ENCODE results near the gene TRAPPC6A. TPM values are rescaled to one million over a fixed set of nuclear protein-coding genes. Genes with fewer than 3 reads are reported as not detected.

The TRAPPC6A gene
- 6.2 and 6.5 TPM in 2 replicates for total RNA-seq (2016; rRNA removed; fragmentation: Illumina TruSeq; extraction: Trizol)
- total RNA-seq (2016; cell fraction: cytosol; rRNA removed; fragmentation: Illumina TruSeq; extraction: Trizol; ENCODE audit: low read depth), result 5.2 and 6.6 TPM in 2 replicates
- 5.7 and 6.5 TPM in 2 replicates for total RNA-seq (2016; cell fraction: insoluble cytoplasmic fraction; rRNA removed; fragmentation: Illumina TruSeq; extraction: Trizol)
- total RNA-seq (2016; cell fraction: membrane; rRNA removed; fragmentation: Illumina TruSeq; extraction: Trizol), result 5.0 and 5.6 TPM in 2 replicates
- total RNA-seq (2016; cell fraction: nucleus; rRNA removed; fragmentation: Illumina TruSeq; extraction: Trizol), result 1.9 and 4.0 TPM in 2 replicates
- 21.0 and 27.2 TPM in 2 replicates for polyA plus RNA-seq (2011; rRNA removed)
- 38.4 and 42.6 TPM in 2 replicates for polyA plus RNA-seq (2011; cell fraction: cytosol; rRNA removed)
- 20.2 and 22.1 TPM in 2 replicates for polyA plus RNA-seq (2011; cell fraction: nucleus; rRNA removed)
- polyA plus RNA-seq (2012), result 20.1 and 25.3 TPM in 2 replicates
- polyA plus RNA-seq (2016; cell fraction: cytosol; fragmentation: Illumina TruSeq; extraction: Trizol; ENCODE audit: low read depth), result 7.8 and 8.7 TPM in 2 replicates
- 6.9 and 7.6 TPM in 2 replicates for polyA plus RNA-seq (2016; cell fraction: insoluble cytoplasmic fraction; fragmentation: Illumina TruSeq; extraction: Trizol; ENCODE audit: low read depth)
- polyA plus RNA-seq (2016; cell fraction: membrane; fragmentation: Illumina TruSeq; extraction: Trizol; ENCODE audit: low read depth), result 5.5 and 5.7 TPM in 2 replicates
- polyA plus RNA-seq (2016; cell fraction: nucleus; fragmentation: Illumina TruSeq; extraction: Trizol; ENCODE audit: insufficient read depth, low read depth), result 4.9 and 6.4 TPM in 2 replicates
- polyA minus RNA-seq (2011; rRNA and poly(A)+ RNA removed; ENCODE audit: low replicate concordance), result 2.0 and 9.1 TPM in 2 replicates
- 4.9 and 5.5 TPM in 2 replicates for polyA minus RNA-seq (2011; cell fraction: cytosol; rRNA and poly(A)+ RNA removed)
- polyA minus RNA-seq (2011; cell fraction: nucleus; rRNA and poly(A)+ RNA removed), result 3.6 and 5.5 TPM in 2 replicates
- percentile 46 among the genes with signal in this experiment for Bru-seq, nascent RNA
- BruChase-seq, experiment 1, labeled RNA remaining after a 6-hour chase, result percentile 27 among the genes with signal in this experiment
- BruChase-seq, experiment 2, labeled RNA remaining after a 2-hour chase, result percentile 30 among the genes with signal in this experiment
- long read RNA-seq, experiment 1, transcript TRAPPC6A-202 (6 exons, 758 nt), result major isoform, 7 of 14 reads
- long read RNA-seq, experiment 1, partial matches to known transcripts, result 1 of 14 reads
- long read RNA-seq, experiment 1, other reads (novel, unspliced or antisense), result 0 of 14 reads
- long read RNA-seq, experiment 2, transcript TRAPPC6A-201 (6 exons, 805 nt), result major isoform, 8 of 31 reads
- long read RNA-seq, experiment 2, transcript TRAPPC6A-202 (6 exons, 758 nt), result minor isoform, 6 of 31 reads
- long read RNA-seq, experiment 2, transcript TRAPPC6A-204 (5 exons, 695 nt), result minor isoform, 6 of 31 reads
- long read RNA-seq, experiment 2, partial matches to known transcripts, result 3 of 31 reads
- long read RNA-seq, experiment 2, other reads (novel, unspliced or antisense), result 5 of 31 reads

- FAIRE-seq (no peak), ATAC-seq (peak; percentile 11), DNase-seq (ENCODE audit: low spot score) (no peak)
- peak within 1 kb of the TSS; percentile 79 for H3K27ac ChIP-seq (ENCODE audit: extremely low read length, insufficient read depth, low read length)
- ChIA-PET CTCF (ENCODE audit: low intra/inter-chr PET ratio, low total read pairs) (no interaction called here), POLR2A (interaction anchor here (0.8 to 3.4 kb wide), 16 partner anchors 9 to 292 kb away, joined by 3 to 29 read pairs (median 6); partner anchors contain the start of genes CLASRP, ERCC2, GEMIN7 and PPP1R37)
- no peak within 1 kb of the TSS for H2AFZ ChIP-seq (ENCODE audit: low read length)
- peaks cover 17% of the 10 kb centered on the region for H3K79me2 ChIP-seq (ENCODE audit: insufficient read depth, low read length)
- in situ Hi-C loops (cut with HindIII; ENCODE audit: extremely low pct_ligation_motif_present, low pct_unique_long_range_greater_than_20kb), result no loop called here
- 1% methylated on average over 11 of the region's 36 CpGs for WGBS (ENCODE audit: low lambda C conversion rate)
- H3K9me3 ChIP-seq (ENCODE audit: low read length), result no peaks in the 10 kb centered on the region
- intact Hi-C loops (cut with micrococcal nuclease; ENCODE audit: unreplicated experiment), result no loop called here
- H3K27me3 ChIP-seq (ENCODE audit: control insufficient read depth in 1 of 2, insufficient read depth in 2 of 2, low read length in 2 of 2), result no peaks in the 10 kb centered on the region; a peak in 1 of 5 replicates
- TSS peak; percentile 96 for BruUV-seq (replicated peaks)
- H3K36me3 ChIP-seq (replicated peaks in 1 of 2; ENCODE audit: control insufficient read depth in 1 of 2, insufficient read depth in 2 of 2, low read length in 2 of 2), result no peaks in the 10 kb centered on the region
- peak within 1 kb of the TSS; percentile 76 to 92 (median 87) for H3K4me3 ChIP-seq (replicated peaks in 1 of 3; ENCODE audit: insufficient read depth in 1 of 3, low read depth in 2 of 3, low read length in 3 of 3)
- H3K9ac ChIP-seq (ENCODE audit: insufficient read depth, low read depth, low read length), result peak within 1 kb of the TSS; percentile 83
- H3K4me1 ChIP-seq (ENCODE audit: insufficient read depth, low read length), result peaks cover 49% of the 10 kb centered on the region
- H3K4me2 ChIP-seq (ENCODE audit: low read depth, low read length), result peak within 1 kb of the TSS; percentile 76
- no peaks in the 10 kb centered on the region for H4K20me1 ChIP-seq (ENCODE audit: insufficient read depth, low read length)
- TF ChIP-seq ZNF740 (CRISPR knock-in tag; IDR thresholded peaks at IDR 0.05), result no peak
- TF ChIP-seq ZBTB7B (CRISPR knock-in tag; IDR thresholded peaks at IDR 0.05), result 0 out of 2 replicates have a peak, but pooled peaks have one; percentile 15
- TF ChIP-seq SRSF4 (IDR thresholded peaks at IDR 0.05; ENCODE audit: low read depth, low read length, poor library complexity, severe bottlenecking), result no peak
- TF ChIP-seq ZNF816 (CRISPR knock-in tag; IDR thresholded peaks at IDR 0.05; ENCODE audit: borderline replicate concordance), result no peak
- no peak for TF ChIP-seq ZNF574 (CRISPR knock-in tag; IDR thresholded peaks at IDR 0.05)
- TF ChIP-seq E2F5 (CRISPR knock-in tag; conservative IDR thresholded peaks at IDR 0.05), result no peak
- TF ChIP-seq ZNF232 (CRISPR knock-in tag; IDR thresholded peaks at IDR 0.05; ENCODE audit: borderline replicate concordance), result no peak
- TF ChIP-seq RNF2 (conservative IDR thresholded peaks at IDR 0.05; ENCODE audit: low read depth), result no peak
- no peak for TF ChIP-seq HDAC6 (IDR thresholded peaks at IDR 0.05; ENCODE audit: low read depth, low read length)
- TF ChIP-seq UBTF (CRISPR knock-in tag; IDR thresholded peaks at IDR 0.05), result peak; percentile 90
Measured at GRCh38 chr19:45177817-45178261, at the start of gene TRAPPC6A. Gene TRAPPC6A (minus strand): TSS chr19:45178237. CDS start chr19:45178218, 19 bp downstream.

Data from HepG2 (cell line).